ENCODE measurements around the gene SEMA4A. TPM values are rescaled to one million over a fixed set of nuclear protein-coding genes. Genes with fewer than 3 reads are reported as not detected.

The SEMA4A gene
- polyA plus RNA-seq, 1 of the 3 experiments (the other 2 are of a cell fraction) = 1.3 TPM

DNA sequence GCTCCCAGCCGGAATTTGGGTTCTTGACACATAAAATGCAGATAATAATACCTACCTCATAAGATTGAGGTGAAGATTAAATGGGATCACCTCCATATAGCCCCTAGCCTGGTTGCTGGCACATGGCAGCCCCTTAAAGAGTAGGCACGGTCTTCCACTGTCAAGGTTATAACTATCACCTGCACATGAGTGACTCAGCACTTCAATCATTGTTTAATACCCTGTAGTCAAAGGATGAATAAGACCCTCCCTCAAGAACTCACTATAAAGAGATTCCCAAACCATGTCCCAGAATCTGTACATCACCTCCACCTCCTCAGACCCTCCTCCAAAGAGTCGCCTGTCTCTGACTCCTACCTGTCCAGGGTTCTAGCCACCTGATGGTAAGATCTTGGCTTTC is 45.3 kb upstream of the SEMA4A start:
- no peak overlapping the region for H3K9ac ChIP-seq
- POLR2A ChIA-PET = no interaction called here
- H3K4me1 ChIP-seq (ENCODE audit: control insufficient read depth in 1 of 2, insufficient read depth in 2 of 2, low read depth in 1 of 2, low read length in 1 of 2) = peaks cover 42 to 54% of the 10 kb centered on the region in 2 experiments
- H3K4me3 ChIP-seq (ENCODE audit: low read depth in 2 of 2, low read length in 1 of 2) = no peak overlapping the region
- WGBS (ENCODE audit: low lambda C conversion rate) = 92% methylated on average over 3 of the region's 3 CpGs
- H2AFZ ChIP-seq (ENCODE audit: low read depth) = no peak overlapping the region
- CTCF ChIA-PET = interaction anchor here (6.3 to 29.6 kb wide), 2 partner anchors 12 to 23 kb away, joined by 69 to 1559 read pairs; partner anchors contain the start of gene LMNA
- no peaks in the 10 kb centered on the region for H3K9me3 ChIP-seq
- H4K20me1 ChIP-seq (ENCODE audit: insufficient read depth) = no peaks in the 10 kb centered on the region
- H3K9me2 ChIP-seq = no peaks in the 10 kb centered on the region
- no peaks in the 10 kb centered on the region for H3K36me3 ChIP-seq (replicated peaks in 1 of 2; ENCODE audit: control insufficient read depth in 1 of 2, insufficient read depth in 2 of 2, low read length in 1 of 2)
- H3K79me2 ChIP-seq (ENCODE audit: insufficient read depth) = peaks cover 32% of the 10 kb centered on the region
- no peak overlapping the region for H3K4me2 ChIP-seq
- no peak for DNase-seq
- no peaks in the 10 kb centered on the region for H3K27me3 ChIP-seq (ENCODE audit: insufficient read depth)
- no peak overlapping the region for H3K27ac ChIP-seq (ENCODE audit: low read depth in 2 of 2, low read length in 1 of 2)
- peaks cover 40% of the 10 kb centered on the region for H3F3A ChIP-seq (replicated peaks; ENCODE audit: insufficient read depth)
- TF ChIP-seq, protein P1, sequence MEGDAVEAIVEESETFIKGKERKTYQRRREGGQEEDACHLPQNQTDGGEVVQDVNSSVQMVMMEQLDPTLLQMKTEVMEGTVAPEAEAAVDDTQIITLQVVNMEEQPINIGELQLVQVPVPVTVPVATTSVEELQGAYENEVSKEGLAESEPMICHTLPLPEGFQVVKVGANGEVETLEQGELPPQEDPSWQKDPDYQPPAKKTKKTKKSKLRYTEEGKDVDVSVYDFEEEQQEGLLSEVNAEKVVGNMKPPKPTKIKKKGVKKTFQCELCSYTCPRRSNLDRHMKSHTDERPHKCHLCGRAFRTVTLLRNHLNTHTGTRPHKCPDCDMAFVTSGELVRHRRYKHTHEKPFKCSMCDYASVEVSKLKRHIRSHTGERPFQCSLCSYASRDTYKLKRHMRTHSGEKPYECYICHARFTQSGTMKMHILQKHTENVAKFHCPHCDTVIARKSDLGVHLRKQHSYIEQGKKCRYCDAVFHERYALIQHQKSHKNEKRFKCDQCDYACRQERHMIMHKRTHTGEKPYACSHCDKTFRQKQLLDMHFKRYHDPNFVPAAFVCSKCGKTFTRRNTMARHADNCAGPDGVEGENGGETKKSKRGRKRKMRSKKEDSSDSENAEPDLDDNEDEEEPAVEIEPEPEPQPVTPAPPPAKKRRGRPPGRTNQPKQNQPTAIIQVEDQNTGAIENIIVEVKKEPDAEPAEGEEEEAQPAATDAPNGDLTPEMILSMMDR (IDR thresholded peaks at IDR 0.05) = no peak

DNA sequence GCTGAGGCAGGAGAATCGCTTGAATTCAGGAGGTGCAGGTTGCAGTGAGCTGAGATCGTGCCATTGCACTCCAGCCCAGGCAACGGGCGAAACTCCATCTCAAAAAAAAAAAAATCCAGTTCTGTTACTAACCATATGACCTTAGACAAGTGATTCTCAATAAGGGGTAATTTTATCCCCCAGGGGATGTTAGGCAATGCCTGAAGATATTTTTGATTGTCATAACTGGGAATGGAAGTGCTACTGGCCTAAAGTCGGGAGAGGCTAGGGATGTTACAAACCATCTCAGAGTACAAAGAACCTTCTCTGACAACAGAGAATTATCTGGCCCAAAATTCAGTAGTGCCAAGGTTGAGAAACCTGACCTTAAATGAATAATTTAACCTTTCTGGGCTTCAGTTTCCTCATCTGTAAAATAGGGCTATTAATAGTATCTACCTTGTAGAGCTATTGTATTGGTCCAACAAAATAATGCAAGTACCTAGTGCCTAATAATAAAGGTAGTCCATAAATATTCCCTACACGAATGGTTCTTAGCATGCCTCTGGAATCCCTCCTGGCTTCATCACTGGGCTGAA is 44.6 kb upstream of the SEMA4A start:
- WGBS (ENCODE audit: low lambda C conversion rate) = 97% methylated on average over 6 of the region's 6 CpGs
- no peaks in the 10 kb centered on the region for H3K27me3 ChIP-seq (ENCODE audit: insufficient read depth)
- TF ChIP-seq RFX5 (IDR thresholded peaks at IDR 0.05; ENCODE audit: low read length) (no peak), MEF2A (IDR thresholded peaks at IDR 0.05; ENCODE audit: borderline replicate concordance, low read depth) (no peak), CHD2 (IDR thresholded peaks at IDR 0.05; ENCODE audit: low read length, partially characterized antibody) (no peak), SIN3A (IDR thresholded peaks at IDR 0.05; ENCODE audit: borderline replicate concordance, low read depth, low read length) (no peak), GABPA (IDR thresholded peaks at IDR 0.05; ENCODE audit: low read depth) (no peak), EZH2phosphoT487 (IDR thresholded peaks at IDR 0.05; ENCODE audit: borderline replicate concordance, low read depth) (no peak), ELF1 (IDR thresholded peaks at IDR 0.05) (no peak), FOXJ3 (CRISPR knock-in tag; IDR thresholded peaks at IDR 0.05) (no peak), RAD21 (IDR thresholded peaks at IDR 0.05; ENCODE audit: low read length) (no peak), POLR2AphosphoS5 (IDR thresholded peaks at IDR 0.05; ENCODE audit: low read depth, low read length) (no peak), MXI1 (IDR thresholded peaks at IDR 0.05; ENCODE audit: low read depth, low read length) (no peak), FOSL2 (IDR thresholded peaks at IDR 0.05; ENCODE audit: borderline replicate concordance, low read depth) (no peak), RXRA (IDR thresholded peaks at IDR 0.05; ENCODE audit: borderline replicate concordance, low read depth) (no peak)
- TF ChIP-seq, protein P2, sequence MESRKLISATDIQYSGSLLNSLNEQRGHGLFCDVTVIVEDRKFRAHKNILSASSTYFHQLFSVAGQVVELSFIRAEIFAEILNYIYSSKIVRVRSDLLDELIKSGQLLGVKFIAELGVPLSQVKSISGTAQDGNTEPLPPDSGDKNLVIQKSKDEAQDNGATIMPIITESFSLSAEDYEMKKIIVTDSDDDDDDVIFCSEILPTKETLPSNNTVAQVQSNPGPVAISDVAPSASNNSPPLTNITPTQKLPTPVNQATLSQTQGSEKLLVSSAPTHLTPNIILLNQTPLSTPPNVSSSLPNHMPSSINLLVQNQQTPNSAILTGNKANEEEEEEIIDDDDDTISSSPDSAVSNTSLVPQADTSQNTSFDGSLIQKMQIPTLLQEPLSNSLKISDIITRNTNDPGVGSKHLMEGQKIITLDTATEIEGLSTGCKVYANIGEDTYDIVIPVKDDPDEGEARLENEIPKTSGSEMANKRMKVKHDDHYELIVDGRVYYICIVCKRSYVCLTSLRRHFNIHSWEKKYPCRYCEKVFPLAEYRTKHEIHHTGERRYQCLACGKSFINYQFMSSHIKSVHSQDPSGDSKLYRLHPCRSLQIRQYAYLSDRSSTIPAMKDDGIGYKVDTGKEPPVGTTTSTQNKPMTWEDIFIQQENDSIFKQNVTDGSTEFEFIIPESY (IDR thresholded peaks at IDR 0.05; ENCODE audit: borderline replicate concordance, low read depth) = no peak
- TF ChIP-seq, protein P3, sequence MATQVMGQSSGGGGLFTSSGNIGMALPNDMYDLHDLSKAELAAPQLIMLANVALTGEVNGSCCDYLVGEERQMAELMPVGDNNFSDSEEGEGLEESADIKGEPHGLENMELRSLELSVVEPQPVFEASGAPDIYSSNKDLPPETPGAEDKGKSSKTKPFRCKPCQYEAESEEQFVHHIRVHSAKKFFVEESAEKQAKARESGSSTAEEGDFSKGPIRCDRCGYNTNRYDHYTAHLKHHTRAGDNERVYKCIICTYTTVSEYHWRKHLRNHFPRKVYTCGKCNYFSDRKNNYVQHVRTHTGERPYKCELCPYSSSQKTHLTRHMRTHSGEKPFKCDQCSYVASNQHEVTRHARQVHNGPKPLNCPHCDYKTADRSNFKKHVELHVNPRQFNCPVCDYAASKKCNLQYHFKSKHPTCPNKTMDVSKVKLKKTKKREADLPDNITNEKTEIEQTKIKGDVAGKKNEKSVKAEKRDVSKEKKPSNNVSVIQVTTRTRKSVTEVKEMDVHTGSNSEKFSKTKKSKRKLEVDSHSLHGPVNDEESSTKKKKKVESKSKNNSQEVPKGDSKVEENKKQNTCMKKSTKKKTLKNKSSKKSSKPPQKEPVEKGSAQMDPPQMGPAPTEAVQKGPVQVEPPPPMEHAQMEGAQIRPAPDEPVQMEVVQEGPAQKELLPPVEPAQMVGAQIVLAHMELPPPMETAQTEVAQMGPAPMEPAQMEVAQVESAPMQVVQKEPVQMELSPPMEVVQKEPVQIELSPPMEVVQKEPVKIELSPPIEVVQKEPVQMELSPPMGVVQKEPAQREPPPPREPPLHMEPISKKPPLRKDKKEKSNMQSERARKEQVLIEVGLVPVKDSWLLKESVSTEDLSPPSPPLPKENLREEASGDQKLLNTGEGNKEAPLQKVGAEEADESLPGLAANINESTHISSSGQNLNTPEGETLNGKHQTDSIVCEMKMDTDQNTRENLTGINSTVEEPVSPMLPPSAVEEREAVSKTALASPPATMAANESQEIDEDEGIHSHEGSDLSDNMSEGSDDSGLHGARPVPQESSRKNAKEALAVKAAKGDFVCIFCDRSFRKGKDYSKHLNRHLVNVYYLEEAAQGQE (IDR thresholded peaks at IDR 0.05; ENCODE audit: low read depth, low read length) = no peak
- no peak overlapping the region for H3K4me3 ChIP-seq (ENCODE audit: low read depth in 2 of 2, low read length in 1 of 2)
- no peak for DNase-seq
- H3K9me3 ChIP-seq = no peaks in the 10 kb centered on the region
- H3K9me2 ChIP-seq = no peaks in the 10 kb centered on the region
- no peaks in the 10 kb centered on the region for H4K20me1 ChIP-seq (ENCODE audit: insufficient read depth)
- peaks cover 28% of the 10 kb centered on the region for H3K79me2 ChIP-seq (ENCODE audit: insufficient read depth)
- no peaks in the 10 kb centered on the region for H3K36me3 ChIP-seq (replicated peaks in 1 of 2; ENCODE audit: control insufficient read depth in 1 of 2, insufficient read depth in 2 of 2, low read length in 1 of 2)
- H3K27ac ChIP-seq (ENCODE audit: low read depth in 2 of 2, low read length in 1 of 2) = peak overlapping the region in 1 of 2 experiments; percentile 22; a peak in 1 of 4 replicates
- H2AFZ ChIP-seq (ENCODE audit: low read depth) = no peak overlapping the region
- H3K4me1 ChIP-seq (ENCODE audit: control insufficient read depth in 1 of 2, insufficient read depth in 2 of 2, low read depth in 1 of 2, low read length in 1 of 2) = peaks cover 42 to 54% of the 10 kb centered on the region in 2 experiments
- ChIA-PET POLR2A (no interaction called here), CTCF (interaction anchor here (0.8 to 29.6 kb wide), 4 partner anchors 12 to 151 kb away, joined by 3 to 1559 read pairs (median 36); partner anchors contain the start of gene LMNA)
- no peak overlapping the region for H3K9ac ChIP-seq
- H3K4me2 ChIP-seq = no peak overlapping the region
- peaks cover 42% of the 10 kb centered on the region for H3F3A ChIP-seq (replicated peaks; ENCODE audit: insufficient read depth)
